Thyroid gland (tissue), 4 donors: ENCODE measurements around the gene SLCO2A1. TPM values are rescaled to one million over a fixed set of nuclear protein-coding genes. Genes with fewer than 3 reads are reported as not detected.
A peak's percentile ranks its signal among the peaks of the same experiment; 100 is the strongest.

ENCODE experiments used
- DNase-seq, 2 donors: peaks; one replicate each; pipeline ENCODE4 v3.0.0-alpha.2; 2019
- H3K27ac ChIP-seq, 3 donors: fragments of 200-600 bp; sonication (generic); 1 replicate in 2 of 3; 2 replicates in 1 of 3; pipeline ENCODE4 v1.5.1; 2016 to 2019; ENCODE audit warnings: mild to moderate bottlenecking in 1 of 3, moderate library complexity in 1 of 3
- H3K27me3 ChIP-seq: fragments of 200-600 bp; sonication (generic); one replicate; pipeline ENCODE4 v1.5.1; 2019
- H3K36me3 ChIP-seq, 2 donors: fragments of 200-600 bp; sonication (generic); one replicate each; pipeline ENCODE4 v1.5.1; 2016 to 2019
- H3K4me1 ChIP-seq, 2 donors: fragments of 200-600 bp; sonication (generic); one replicate each; pipeline ENCODE4 v1.5.1; 2017 to 2019
- H3K4me3 ChIP-seq, 3 donors: fragments of 200-600 bp; sonication (generic); replicated peaks in 1 of 3; 1 replicate in 2 of 3; 2 replicates in 1 of 3; pipeline ENCODE4 v1.5.1; 2016; ENCODE audit warnings: mild to moderate bottlenecking in 1 of 3
- H3K9me3 ChIP-seq: fragments of 200-600 bp; sonication (generic); one replicate; pipeline ENCODE4 v1.5.1; 2017
- POLR2A ChIP-seq, 2 donors: fragments of 450-650 bp; IDR thresholded peaks; one replicate each; pipeline ENCODE4 v1.6.1; 2017; ENCODE audit warnings: antibody characterized with exemption in 2 of 2, mild to moderate bottlenecking in 2 of 2, moderate library complexity in 1 of 2
- WGBS, 2 donors: methylation state at CpG; one replicate each; pipeline ENCODE4 v1.1.5; 2017; 5-methylcytosine and 5-hydroxymethylcytosine counted together
- intact Hi-C: fragments of 100-400 bp; cut with DNase I; formaldehyde crosslinking; loops from one replicate; pipeline ENCODE4 v1.15.1; 2023
- total RNA-seq, 4 donors: library from RNA; depleted of rRNA; stranded (reverse); fragments of >200 nt; gene quantifications; one replicate each; pipeline ENCODE4 v1.2.3, GENCODE V29; 2016
- TF ChIP-seq, protein P1 (sequence below), 6 experiments: fragments of 200-600 bp in 3 of 6; fragments of 450-650 bp in 3 of 6; sonication (generic) in 3 of 6; IDR thresholded peaks; one replicate each; pipeline ENCODE4 v1.5.1; 2016 to 2019; ENCODE audit warnings: antibody characterized with exemption in 6 of 6, mild to moderate bottlenecking in 2 of 6, inconsistent platforms in 1 of 6, moderate library complexity in 1 of 6

Gene SLCO2A1
- total RNA-seq, 4 donors from 2014 or later = 26.0 to 76.6 (median 41.0) TPM

DNA sequence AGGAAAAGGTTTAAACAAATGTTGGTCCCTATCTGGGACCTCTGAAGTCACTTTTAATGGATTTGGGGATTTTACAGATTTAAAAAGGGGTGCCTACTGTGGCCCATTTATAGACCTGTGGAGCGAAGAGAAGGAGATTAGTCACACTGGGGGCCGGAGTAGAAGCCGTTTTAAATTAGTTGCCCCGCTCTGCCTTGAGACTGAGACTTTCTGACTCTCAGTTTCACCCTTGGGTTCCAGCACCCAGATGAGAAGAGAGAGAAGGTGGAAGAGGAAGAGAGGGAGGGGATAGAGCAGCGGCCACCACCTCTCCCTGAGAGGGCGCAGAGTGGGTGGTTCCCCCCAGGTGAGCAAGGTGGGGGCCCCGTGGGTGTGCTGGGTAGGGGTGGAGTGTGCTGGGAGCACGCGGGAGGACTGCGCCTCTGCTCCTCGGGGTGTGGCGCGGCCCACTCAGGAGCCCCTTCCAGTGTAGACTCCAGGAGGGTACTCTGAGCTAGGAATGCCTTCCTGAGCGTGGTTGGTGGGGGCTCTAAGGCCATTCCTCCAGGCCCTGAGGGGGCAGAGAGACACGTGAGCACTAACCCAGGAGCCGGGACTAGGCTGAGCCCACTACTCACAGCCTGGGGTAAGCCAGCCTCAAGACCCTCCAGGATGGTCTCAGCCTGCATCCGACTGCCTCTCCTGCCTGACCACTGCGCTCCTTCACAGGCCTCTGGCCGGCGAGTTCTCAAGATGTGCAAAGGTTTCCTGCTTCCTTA, 101.4 kb downstream of the SLCO2A1 start:
- H3K4me3 ChIP-seq = peak overlapping the region in 1 of 3 donors; percentile 43
- no peaks in the 10 kb centered on the region for H3K9me3 ChIP-seq
- no peaks in the 10 kb centered on the region for H3K27me3 ChIP-seq
- no peaks in the 10 kb centered on the region for H3K36me3 ChIP-seq
- no peak for TF ChIP-seq POLR2A (IDR thresholded peaks at IDR 0.05)
- TF ChIP-seq, protein P1, sequence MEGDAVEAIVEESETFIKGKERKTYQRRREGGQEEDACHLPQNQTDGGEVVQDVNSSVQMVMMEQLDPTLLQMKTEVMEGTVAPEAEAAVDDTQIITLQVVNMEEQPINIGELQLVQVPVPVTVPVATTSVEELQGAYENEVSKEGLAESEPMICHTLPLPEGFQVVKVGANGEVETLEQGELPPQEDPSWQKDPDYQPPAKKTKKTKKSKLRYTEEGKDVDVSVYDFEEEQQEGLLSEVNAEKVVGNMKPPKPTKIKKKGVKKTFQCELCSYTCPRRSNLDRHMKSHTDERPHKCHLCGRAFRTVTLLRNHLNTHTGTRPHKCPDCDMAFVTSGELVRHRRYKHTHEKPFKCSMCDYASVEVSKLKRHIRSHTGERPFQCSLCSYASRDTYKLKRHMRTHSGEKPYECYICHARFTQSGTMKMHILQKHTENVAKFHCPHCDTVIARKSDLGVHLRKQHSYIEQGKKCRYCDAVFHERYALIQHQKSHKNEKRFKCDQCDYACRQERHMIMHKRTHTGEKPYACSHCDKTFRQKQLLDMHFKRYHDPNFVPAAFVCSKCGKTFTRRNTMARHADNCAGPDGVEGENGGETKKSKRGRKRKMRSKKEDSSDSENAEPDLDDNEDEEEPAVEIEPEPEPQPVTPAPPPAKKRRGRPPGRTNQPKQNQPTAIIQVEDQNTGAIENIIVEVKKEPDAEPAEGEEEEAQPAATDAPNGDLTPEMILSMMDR (IDR thresholded peaks at IDR 0.05) = no peak
- peaks cover 0 to 6% of the 10 kb centered on the region in 2 donors for H3K4me1 ChIP-seq
- intact Hi-C loops = loop anchor here (5.0 kb wide), 1 partner anchor 106 kb away; no protein-coding TSS in a partner anchor
- H3K27ac ChIP-seq = no peak overlapping the region
- WGBS, 2 donors = 70 to 77% methylated on average over 18 to 20 of the region's 20 CpGs
- no peak for DNase-seq

DNA sequence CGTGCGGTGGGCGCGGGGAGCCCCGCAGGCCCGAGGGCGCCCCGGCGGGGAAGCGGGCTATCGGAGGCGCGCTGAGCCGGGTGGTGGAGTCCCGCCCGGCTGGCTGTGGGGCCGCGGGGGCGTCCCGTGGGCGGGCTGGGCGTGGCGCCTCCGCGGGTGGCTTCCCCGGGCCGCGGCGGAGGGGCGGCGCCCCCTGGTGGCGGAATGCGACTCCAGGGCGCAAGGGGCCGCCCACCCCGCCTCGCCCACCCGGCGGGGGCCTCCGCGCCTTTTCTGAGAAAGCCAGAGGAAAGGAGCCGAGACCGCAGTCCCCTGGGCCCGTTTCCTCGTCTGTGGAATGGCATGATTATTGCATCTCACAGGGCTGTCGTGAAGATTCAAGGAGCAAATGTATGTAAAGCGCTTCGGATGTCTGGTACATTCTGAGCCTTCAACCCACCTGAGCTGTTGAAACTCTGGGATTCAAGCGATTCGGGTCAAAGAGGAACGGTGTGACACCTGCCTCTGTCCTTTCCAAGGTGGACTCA, 102.1 kb downstream of the SLCO2A1 start:
- WGBS, 2 donors = 9 to 18% methylated on average over 5 to 13 of the region's 51 CpGs
- H3K4me1 ChIP-seq = peaks cover 0 to 6% of the 10 kb centered on the region in 2 donors
- peak; percentile 67 to 68 for DNase-seq
- peak overlapping the region in 2 of 3 donors; percentile 32 to 43 for H3K4me3 ChIP-seq
- H3K27ac ChIP-seq = no peak overlapping the region
- no peaks in the 10 kb centered on the region for H3K9me3 ChIP-seq
- no peaks in the 10 kb centered on the region for H3K36me3 ChIP-seq
- TF ChIP-seq POLR2A (IDR thresholded peaks at IDR 0.05) = no peak
- TF ChIP-seq, protein P1 (IDR thresholded peaks at IDR 0.05) = peak in 5 of 6 experiments; percentile 35 to 98 (median 82)
- intact Hi-C loops = loop anchor here (5.0 kb wide), 1 partner anchor 105 kb away; no protein-coding TSS in a partner anchor
- no peaks in the 10 kb centered on the region for H3K27me3 ChIP-seq

DNA sequence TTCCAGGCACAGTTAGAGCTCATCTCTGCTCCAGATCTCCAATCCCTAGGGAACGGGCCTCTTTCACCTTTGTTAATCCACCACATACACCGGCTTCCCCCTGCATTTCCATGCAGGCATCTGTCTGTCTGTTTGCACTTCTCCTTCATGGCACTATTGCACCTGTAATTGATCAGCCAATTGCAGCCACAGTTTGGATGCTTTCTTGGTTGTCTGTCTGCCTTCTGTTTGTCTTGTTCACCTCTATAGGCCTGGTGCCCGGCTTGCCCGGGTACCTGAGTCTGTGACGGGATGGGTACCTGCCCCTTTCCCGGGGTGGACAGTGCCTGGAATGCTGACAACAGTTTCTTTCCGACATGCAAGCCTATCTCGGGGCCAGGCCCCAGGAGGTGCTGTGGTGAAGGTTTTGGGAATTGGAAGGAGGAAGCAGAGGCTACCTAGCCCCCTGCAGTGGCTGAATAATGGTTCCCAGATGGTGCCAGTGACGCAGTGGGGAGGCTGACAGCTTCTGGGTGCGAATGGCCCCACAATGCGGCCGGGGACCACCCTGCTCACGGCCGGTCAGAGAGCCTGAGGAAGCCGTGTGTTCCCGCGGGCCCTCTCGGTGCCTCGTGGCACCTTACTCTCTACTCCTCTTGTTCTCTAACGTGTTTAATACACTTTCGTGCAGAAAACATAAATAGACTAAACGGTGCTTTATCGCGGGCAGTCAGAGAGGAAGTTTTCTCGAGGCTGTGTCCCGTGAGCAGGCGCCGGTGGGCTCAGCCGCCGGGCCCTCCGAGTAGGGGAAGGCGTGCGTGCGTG, 102.8 kb downstream of the SLCO2A1 start:
- intact Hi-C loops = loop anchor here (5.0 kb wide), 1 partner anchor 105 kb away; no protein-coding TSS in a partner anchor
- Histone ChIP-seq H3K4me3 (peak overlapping the region in 2 of 3 donors; percentile 32 to 43), H3K36me3 (no peaks in the 10 kb centered on the region), H3K4me1 (peaks cover 0 to 6% of the 10 kb centered on the region in 2 donors), H3K27ac (no peak overlapping the region), H3K9me3 (no peaks in the 10 kb centered on the region), H3K27me3 (no peaks in the 10 kb centered on the region)
- TF ChIP-seq, protein P1 (IDR thresholded peaks at IDR 0.05) = no peak
- TF ChIP-seq POLR2A (IDR thresholded peaks at IDR 0.05) = no peak
- DNase-seq = peak; percentile 21 to 30
- 24% methylated on average over 26 to 30 of the region's 34 CpGs for WGBS, 2 donors

DNA sequence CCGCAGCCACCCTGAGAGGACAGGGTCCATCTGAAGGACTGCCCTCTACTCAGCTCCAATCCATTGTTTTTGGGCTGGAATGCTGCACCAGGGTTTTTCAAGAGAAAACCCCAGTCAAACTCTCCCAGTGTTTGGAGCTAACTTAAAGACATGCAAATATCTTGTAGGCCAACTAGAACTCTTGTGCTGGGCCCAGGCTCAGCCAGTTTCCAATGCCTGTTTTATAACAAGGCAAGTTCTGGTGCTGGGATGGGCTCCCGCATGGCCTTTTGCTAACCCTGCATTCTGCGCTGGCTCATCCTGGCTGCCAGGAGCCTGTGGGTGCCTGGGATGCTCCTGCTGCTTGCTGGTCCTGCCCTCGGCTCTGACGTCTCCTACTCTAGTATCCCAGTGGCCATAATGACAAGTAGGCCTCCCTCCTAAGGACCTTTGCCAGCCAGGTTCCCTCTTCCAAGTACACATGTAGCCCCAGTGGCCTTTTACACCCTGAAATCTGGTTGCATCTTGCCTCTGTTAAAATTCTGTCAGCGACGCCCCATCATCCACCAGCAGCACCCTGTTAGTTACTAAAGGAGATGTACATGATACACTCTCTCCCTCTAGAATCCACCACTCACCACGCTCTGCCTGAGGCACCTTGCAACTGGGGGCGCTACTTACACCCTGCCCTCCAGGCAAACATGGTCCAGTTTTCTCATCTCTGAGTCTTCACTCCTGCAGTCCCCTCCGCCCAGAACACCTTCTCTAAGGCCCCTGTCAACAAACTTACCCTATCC, 103.6 kb downstream of the SLCO2A1 start:
- Histone ChIP-seq H3K4me1 (peaks cover 0 to 6% of the 10 kb centered on the region in 2 donors), H3K4me3 (no peak overlapping the region), H3K27me3 (no peaks in the 10 kb centered on the region), H3K9me3 (no peaks in the 10 kb centered on the region), H3K36me3 (no peaks in the 10 kb centered on the region), H3K27ac (no peak overlapping the region)
- TF ChIP-seq POLR2A (IDR thresholded peaks at IDR 0.05) = no peak
- DNase-seq = no peak
- intact Hi-C loops = loop anchor here (5.0 kb wide), 1 partner anchor 104 kb away; no protein-coding TSS in a partner anchor
- WGBS, 2 donors = 97% methylated on average over 10 of the region's 10 CpGs

DNA sequence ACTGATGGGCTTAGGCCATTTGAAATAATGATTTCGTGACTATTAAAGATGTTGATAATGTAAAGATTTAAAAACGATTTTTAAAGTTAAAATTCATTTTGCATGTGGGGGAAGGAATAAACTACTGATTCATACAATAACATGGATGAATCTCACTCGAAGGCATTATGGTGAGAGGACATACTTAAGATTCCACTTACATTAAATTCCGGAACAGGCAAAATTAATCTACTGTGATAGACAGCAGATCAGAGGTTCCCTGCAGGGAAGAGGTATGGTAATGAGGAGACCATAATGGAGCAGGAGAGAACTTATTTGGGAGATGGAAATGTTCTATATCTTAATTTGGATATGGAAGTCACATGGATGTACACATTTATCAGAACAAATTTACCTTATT, 105.7 kb downstream of the SLCO2A1 start:
- Histone ChIP-seq H3K36me3 (no peaks in the 10 kb centered on the region), H3K4me1 (peaks cover 0 to 6% of the 10 kb centered on the region in 2 donors), H3K4me3 (no peak overlapping the region), H3K27me3 (no peaks in the 10 kb centered on the region), H3K9me3 (no peaks in the 10 kb centered on the region), H3K27ac (no peak overlapping the region)
- 78 to 81% methylated on average over 4 of the region's 4 CpGs for WGBS, 2 donors
- TF ChIP-seq, protein P1 (IDR thresholded peaks at IDR 0.05) = no peak
- TF ChIP-seq POLR2A (IDR thresholded peaks at IDR 0.05) = no peak
- intact Hi-C loops = no loop called here
- no peak for DNase-seq
